ENCODE results near the gene TOM1. TPM values are rescaled to one million over a fixed set of nuclear protein-coding genes. Genes with fewer than 3 reads are reported as not detected.

The TOM1 gene
- total and polyA plus RNA-seq, 2 experiments from 2014 or later, result 108 to 114 TPM

DNA sequence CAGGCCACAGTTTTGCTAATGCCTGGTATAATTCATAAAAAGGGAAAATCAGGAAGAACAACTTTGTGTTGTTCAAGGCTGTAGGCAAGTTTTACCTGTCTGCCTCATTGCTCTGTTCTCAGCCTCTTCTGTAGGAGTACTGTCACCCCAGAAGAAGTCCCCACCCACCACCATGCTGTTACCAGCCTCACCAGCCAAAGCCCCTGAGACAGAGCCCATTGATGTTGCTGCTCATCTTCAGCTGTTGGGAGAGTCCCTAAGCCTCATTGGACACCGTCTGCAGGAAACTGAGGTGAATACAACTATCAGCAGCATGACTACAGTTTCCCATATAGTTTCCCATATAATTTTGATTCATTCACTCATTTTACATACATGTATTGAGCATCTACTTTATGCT lies 11.6 kb upstream of the TOM1 start:
- no peak overlapping the region for H3K4me2 ChIP-seq
- H2AFZ ChIP-seq, result no peak overlapping the region
- H3K27me3 ChIP-seq, result no peaks in the 10 kb centered on the region
- no peaks in the 10 kb centered on the region for H3K79me2 ChIP-seq
- H3K27ac ChIP-seq, result no peak overlapping the region
- H3K36me3 ChIP-seq (replicated peaks; ENCODE audit: insufficient read depth, low read depth), result no peaks in the 10 kb centered on the region
- no peak overlapping the region for H3K4me3 ChIP-seq
- no peaks in the 10 kb centered on the region for H3K9me2 ChIP-seq (replicated peaks; ENCODE audit: insufficient read depth)
- no peaks in the 10 kb centered on the region for H3K9me3 ChIP-seq (ENCODE audit: low read depth)
- 100% methylated on average over 1 of the region's 1 CpG for WGBS (ENCODE audit: low lambda C conversion rate, missing lambda C conversion rate)
- H3K4me1 ChIP-seq (ENCODE audit: insufficient read depth), result no peaks in the 10 kb centered on the region
- no peak for DNase-seq (ENCODE audit: low spot score)
- TF ChIP-seq EZH2 (IDR thresholded peaks at IDR 0.05; ENCODE audit: borderline replicate concordance) (no peak), CTCF (IDR thresholded peaks at IDR 0.05; ENCODE audit: poor library complexity) (no peak), EZH2phosphoT487 (IDR thresholded peaks at IDR 0.05; ENCODE audit: low read depth, severe bottlenecking, unreplicated experiment) (no peak)
- no peaks in the 10 kb centered on the region for H4K20me1 ChIP-seq (ENCODE audit: insufficient read depth, poor library complexity, severe bottlenecking)

DNA sequence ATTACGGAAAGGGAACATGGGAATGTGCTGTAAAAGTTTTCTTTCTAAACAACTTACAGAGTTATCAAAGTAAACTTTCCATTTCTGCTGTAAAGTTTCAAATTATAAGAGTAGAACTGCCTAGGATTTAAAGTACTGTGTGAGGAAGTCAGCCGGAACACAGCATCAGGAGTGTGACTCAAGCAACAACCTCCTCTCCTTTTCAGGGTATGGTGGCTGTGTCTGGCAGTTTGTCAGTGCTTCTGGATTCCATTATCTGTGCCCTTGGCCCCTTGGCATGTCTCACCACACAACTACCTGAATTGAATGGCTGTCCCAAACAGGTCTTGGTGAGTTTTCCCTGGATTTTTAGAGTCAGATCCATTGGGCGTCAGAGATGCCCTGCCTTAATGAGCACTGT lies 6.9 kb upstream of the TOM1 start:
- 92% methylated on average over 3 of the region's 3 CpGs for WGBS (ENCODE audit: low lambda C conversion rate, missing lambda C conversion rate)
- TF ChIP-seq EZH2 (IDR thresholded peaks at IDR 0.05; ENCODE audit: borderline replicate concordance), result no peak
- no peak for TF ChIP-seq EZH2phosphoT487 (IDR thresholded peaks at IDR 0.05; ENCODE audit: low read depth, severe bottlenecking, unreplicated experiment)
- TF ChIP-seq CTCF (IDR thresholded peaks at IDR 0.05; ENCODE audit: poor library complexity), result no peak
- H3K79me2 ChIP-seq, result no peaks in the 10 kb centered on the region
- H3K27me3 ChIP-seq, result no peaks in the 10 kb centered on the region
- no peak overlapping the region for H3K4me3 ChIP-seq
- peaks cover 4% of the 10 kb centered on the region for H3K36me3 ChIP-seq (replicated peaks; ENCODE audit: insufficient read depth, low read depth)
- no peak overlapping the region for H3K4me2 ChIP-seq
- H3K27ac ChIP-seq, result no peak overlapping the region
- H3K4me1 ChIP-seq (ENCODE audit: insufficient read depth), result no peaks in the 10 kb centered on the region
- no peaks in the 10 kb centered on the region for H3K9me3 ChIP-seq (ENCODE audit: low read depth)
- H4K20me1 ChIP-seq (ENCODE audit: insufficient read depth, poor library complexity, severe bottlenecking), result no peaks in the 10 kb centered on the region
- no peak overlapping the region for H2AFZ ChIP-seq
- no peaks in the 10 kb centered on the region for H3K9me2 ChIP-seq (replicated peaks; ENCODE audit: insufficient read depth)
- no peak for DNase-seq (ENCODE audit: low spot score)

DNA sequence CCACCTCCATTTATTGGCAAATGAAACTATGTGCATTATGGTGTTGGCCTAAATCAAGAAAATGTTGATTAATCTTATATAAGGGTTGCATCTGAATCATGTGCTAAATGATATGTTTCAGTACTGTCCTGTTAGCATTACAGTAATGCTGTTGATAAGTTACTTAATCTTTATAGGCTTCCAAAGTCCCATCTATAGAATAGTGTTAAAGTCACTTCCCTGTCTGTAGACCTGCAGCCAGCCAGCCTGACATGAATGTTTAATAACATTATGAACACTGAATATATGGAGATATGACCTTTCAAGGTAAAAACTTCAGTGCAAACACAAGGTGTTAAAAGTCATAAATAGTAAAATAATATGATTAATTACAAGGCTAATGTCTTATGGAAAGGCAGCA lies 3.6 kb upstream of the TOM1 start:
- Histone ChIP-seq H2AFZ (no peak overlapping the region), H3K36me3 (replicated peaks; ENCODE audit: insufficient read depth, low read depth) (peaks cover 4% of the 10 kb centered on the region), H3K79me2 (no peaks in the 10 kb centered on the region), H3K9me3 (ENCODE audit: low read depth) (no peaks in the 10 kb centered on the region), H3K27ac (no peak overlapping the region), H4K20me1 (ENCODE audit: insufficient read depth, poor library complexity, severe bottlenecking) (no peaks in the 10 kb centered on the region), H3K4me3 (no peak overlapping the region), H3K4me2 (no peak overlapping the region), H3K4me1 (ENCODE audit: insufficient read depth) (no peaks in the 10 kb centered on the region), H3K27me3 (no peaks in the 10 kb centered on the region), H3K9me2 (replicated peaks; ENCODE audit: insufficient read depth) (no peaks in the 10 kb centered on the region)
- no peak for DNase-seq (ENCODE audit: low spot score)
- no peak for TF ChIP-seq EZH2phosphoT487 (IDR thresholded peaks at IDR 0.05; ENCODE audit: low read depth, severe bottlenecking, unreplicated experiment)
- no peak for TF ChIP-seq CTCF (IDR thresholded peaks at IDR 0.05; ENCODE audit: poor library complexity)

DNA sequence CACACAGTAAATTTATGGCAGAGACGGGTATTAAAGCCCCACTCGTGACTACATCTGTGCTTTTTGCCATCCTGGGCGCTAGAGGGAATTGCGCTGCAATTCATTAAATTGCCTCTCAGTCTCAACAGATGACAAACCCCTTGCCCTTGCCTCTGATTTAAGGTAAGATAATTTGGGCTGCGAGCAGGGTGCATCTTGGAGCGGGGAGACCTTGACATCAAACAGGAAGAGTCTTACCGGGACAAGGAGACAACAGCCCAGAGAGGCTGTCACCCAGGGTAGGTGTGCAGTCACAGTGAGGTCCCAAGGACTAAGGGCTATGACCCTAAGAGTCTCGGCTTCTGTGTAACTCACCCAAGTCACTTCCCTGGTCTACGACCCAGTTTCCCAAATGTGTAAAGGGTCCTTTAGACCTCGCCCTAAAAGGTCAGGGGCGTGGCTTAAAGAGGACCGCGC lies 449 bp upstream of the TOM1 start:
- peak overlapping the region; percentile 75 for H3K4me2 ChIP-seq
- 14% methylated on average over 13 of the region's 13 CpGs for WGBS (ENCODE audit: low lambda C conversion rate, missing lambda C conversion rate)
- H3K4me3 ChIP-seq, result peak overlapping the region; percentile 28
- H3K27ac ChIP-seq, result peak overlapping the region; percentile 99
- H3K79me2 ChIP-seq, result peaks cover 21% of the 10 kb centered on the region
- no peaks in the 10 kb centered on the region for H3K9me3 ChIP-seq (ENCODE audit: low read depth)
- H2AFZ ChIP-seq, result peak overlapping the region; percentile 43
- DNase-seq (ENCODE audit: low spot score), result peak; percentile 61
- H3K36me3 ChIP-seq (replicated peaks; ENCODE audit: insufficient read depth, low read depth), result peaks cover 4% of the 10 kb centered on the region
- TF ChIP-seq CTCF (IDR thresholded peaks at IDR 0.05; ENCODE audit: poor library complexity), result peak; percentile 7
- no peak for TF ChIP-seq EZH2phosphoT487 (IDR thresholded peaks at IDR 0.05; ENCODE audit: low read depth, severe bottlenecking, unreplicated experiment)
- peaks cover 4% of the 10 kb centered on the region for H3K4me1 ChIP-seq (ENCODE audit: insufficient read depth)
- no peaks in the 10 kb centered on the region for H4K20me1 ChIP-seq (ENCODE audit: insufficient read depth, poor library complexity, severe bottlenecking)
- H3K9me2 ChIP-seq (replicated peaks; ENCODE audit: insufficient read depth), result no peaks in the 10 kb centered on the region
- H3K27me3 ChIP-seq, result no peaks in the 10 kb centered on the region
